Fibroblast of the aortic adventitia (primary cell): ENCODE data around the gene GRIP1. TPM values are rescaled to one million over a fixed set of nuclear protein-coding genes. Genes with fewer than 3 reads are reported as not detected.

ENCODE experiments used
- DNase-seq: peaks from one replicate; pipeline ENCODE4 v3.0.0-alpha.2; 2010; ENCODE audit warnings: low read depth
- H3K4me3 ChIP-seq: 2 replicates; pipeline ENCODE4 v1.5.1; 2011; ENCODE audit warnings: low read depth, mild to moderate bottlenecking, control low read depth, low read length, moderate library complexity
- CTCF ChIP-seq: IDR thresholded peaks from 2 replicates; pipeline ENCODE4 v1.5.1; 2011; ENCODE audit warnings: mild to moderate bottlenecking, low read length, control low read depth, inconsistent platforms; ENCODE audit not compliant: insufficient read depth
- total RNA-seq: library from RNA; depleted of rRNA; stranded (reverse); fragments of >200 nt; gene quantifications from 2 replicates; pipeline ENCODE4 v1.2.3, GENCODE V29; 2012; ENCODE audit warnings: low replicate concordance

Gene GRIP1
- total RNA-seq, 1 donor = 0.90 TPM

DNA sequence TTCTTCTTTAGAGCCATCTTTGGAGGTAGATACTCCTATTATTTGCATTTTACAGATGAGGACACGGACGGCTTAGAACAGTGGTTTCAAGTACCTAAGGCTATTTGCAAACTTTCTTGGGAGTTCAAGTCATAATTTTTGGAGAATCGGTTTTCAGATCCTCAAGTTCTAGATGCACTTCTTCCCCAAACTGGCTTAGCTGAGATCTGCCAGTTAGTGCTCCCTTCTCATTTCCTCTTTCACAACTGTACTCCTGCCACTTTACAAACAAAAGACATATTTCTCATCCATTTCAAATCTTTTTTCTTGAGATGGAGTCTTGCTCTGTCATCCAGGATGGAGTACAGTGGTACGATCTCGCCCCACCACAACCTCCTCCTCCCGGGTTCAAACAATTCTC, 299.3 kb downstream of the GRIP1 start:
- no peak overlapping the region for H3K4me3 ChIP-seq
- no peak for TF ChIP-seq CTCF
- DNase-seq = no peak

GRCh38 chr12:66375560-66375959, 303.3 kb downstream of the GRIP1 start:
- no peak overlapping the region for H3K4me3 ChIP-seq
- DNase-seq = no peak
- TF ChIP-seq CTCF = no peak

DNA sequence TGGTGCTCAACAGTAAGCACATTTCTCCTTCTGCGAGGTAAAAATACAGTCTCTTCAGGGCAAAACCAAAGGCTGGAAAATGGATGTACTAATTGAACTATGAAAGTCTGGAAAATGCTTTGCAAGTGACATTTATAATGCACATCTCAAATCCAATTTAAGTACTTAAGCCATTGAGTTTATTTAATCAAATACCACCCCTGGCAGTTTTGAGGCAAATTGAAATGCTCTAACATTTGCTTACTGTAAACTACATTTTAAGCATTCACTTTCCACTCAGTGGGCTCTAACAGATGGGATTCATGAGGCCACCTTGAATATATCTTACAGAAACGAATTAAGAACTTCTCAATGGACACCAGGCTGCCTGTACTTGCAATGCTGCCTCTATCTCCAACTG, 306.9 kb downstream of the GRIP1 start:
- no peak overlapping the region for H3K4me3 ChIP-seq
- no peak for DNase-seq
- TF ChIP-seq CTCF = no peak

GRCh38 chr12:66367015-66367667, 311.7 kb downstream of the GRIP1 start:
- TF ChIP-seq CTCF = no peak
- no peak overlapping the region for H3K4me3 ChIP-seq
- DNase-seq = no peak

DNA sequence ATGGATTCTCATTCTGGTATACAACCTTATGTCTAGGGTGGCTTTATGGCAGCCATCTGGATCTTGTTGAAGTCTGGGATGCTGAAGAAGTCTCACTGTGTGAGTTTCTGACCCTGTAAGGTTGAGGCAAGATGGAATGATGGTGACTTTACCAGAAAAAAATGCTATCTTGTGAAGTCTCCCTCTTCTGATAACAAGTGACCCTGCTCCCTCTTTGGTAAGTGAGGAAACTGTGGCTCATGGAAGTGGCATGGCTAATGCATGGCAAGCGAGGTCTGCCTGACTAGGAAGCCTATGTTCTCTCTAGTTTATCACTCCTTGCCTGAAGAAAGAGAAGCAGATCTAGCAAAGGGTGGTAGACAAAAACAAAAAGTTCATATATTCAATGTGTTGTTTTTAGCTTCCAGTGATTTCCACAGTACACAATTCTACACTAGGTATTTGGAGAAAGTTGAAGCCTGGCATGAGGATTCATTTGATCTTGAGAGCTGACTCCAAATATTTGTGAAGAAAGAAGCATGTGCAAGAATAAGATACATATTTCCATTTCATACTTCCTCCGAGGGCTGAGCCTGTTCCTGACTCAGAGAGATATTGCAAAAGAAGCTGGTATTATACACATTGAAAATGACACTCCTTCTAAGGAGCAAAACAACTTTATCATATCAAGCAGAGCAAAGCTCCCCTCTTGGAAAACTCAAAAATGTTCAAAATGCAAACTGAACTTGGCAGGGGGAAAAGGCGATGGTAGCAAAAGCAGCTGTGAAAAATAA, 313.0 kb downstream of the GRIP1 start:
- no peak overlapping the region for H3K4me3 ChIP-seq
- no peak for DNase-seq
- TF ChIP-seq CTCF = no peak

DNA sequence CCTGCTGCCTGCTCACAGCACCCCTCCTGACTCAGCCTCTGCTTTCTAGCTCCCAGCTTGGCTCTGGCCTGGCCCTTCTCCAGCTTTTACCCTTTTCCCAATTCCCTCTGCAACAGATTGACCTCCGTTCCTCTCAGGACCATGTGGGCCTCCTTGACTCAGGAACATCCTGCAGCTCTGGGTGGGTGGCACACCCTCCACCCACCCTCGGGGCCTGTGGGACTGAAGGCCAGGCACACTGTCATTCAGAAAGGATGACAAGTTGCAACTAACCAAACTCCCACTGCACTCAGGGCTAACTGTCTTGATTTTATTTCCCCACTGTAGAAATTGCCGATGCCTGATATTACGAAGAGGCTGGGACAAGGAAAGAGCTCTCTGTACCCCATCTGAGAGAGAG, 317.2 kb downstream of the GRIP1 start:
- DNase-seq = no peak
- no peak overlapping the region for H3K4me3 ChIP-seq
- no peak for TF ChIP-seq CTCF
